Right lung (tissue), 5 donors: ENCODE results near the gene MTSS2. TPM values are rescaled to one million over a fixed set of nuclear protein-coding genes. Genes with fewer than 3 reads are reported as not detected.
"Not testable (repeated sequence)": the region's sequence is repeated elsewhere in the genome, so short reads cannot be mapped to it uniquely, and the experiment has no call there.

Experiments used
- DNase-seq, 2 donors: peaks; one replicate each; pipeline ENCODE4 v3.0.0-alpha.2; 2013
- polyA plus RNA-seq, 5 donors: library from polyadenylated mRNA; unstranded; fragments of 120-200 nt; gene quantifications; one replicate each; pipeline versions ENCODE4 v1.2.1 to v1.2.3, GENCODE V29; 2013; ENCODE audit warnings: inconsistent platforms in 1 of 5, low replicate concordance in 1 of 5; ENCODE audit not compliant: insufficient read length in 5 of 5, insufficient read depth in 1 of 5

The MTSS2 gene
- polyA plus RNA-seq, 5 donors = 65.1 to 126 (median 94.6) TPM

- DNase-seq = no peak
Observed at GRCh38 chr16:70675851-70676513, 9.9 kb downstream of the MTSS2 start.

GRCh38 chr16:70674221-70675014 is 11.4 kb downstream of the MTSS2 start:
- no peak for DNase-seq

GRCh38 chr16:70670938-70671337 is 14.9 kb downstream of the MTSS2 start:
- DNase-seq = not testable (repeated sequence)

GRCh38 chr16:70670175-70670574 is 15.7 kb downstream of the MTSS2 start:
- DNase-seq = no peak

GRCh38 chr16:70665806-70666735 is 19.8 kb downstream of the MTSS2 start:
- no peak for DNase-seq

- no peak for DNase-seq
Observed at GRCh38 chr16:70665113-70665694, 20.6 kb downstream of the MTSS2 start.

GRCh38 chr16:70664325-70665112 is 21.3 kb downstream of the MTSS2 start:
- no peak for DNase-seq

- DNase-seq = no peak
Observed at GRCh38 chr16:70663524-70664324, 22.1 kb downstream of the MTSS2 start.

GRCh38 chr16:70662991-70663523 is 22.8 kb downstream of the MTSS2 start:
- no peak for DNase-seq

- DNase-seq = no peak
Observed at GRCh38 chr16:70661918-70662641, 23.8 kb downstream of the MTSS2 start.

- no peak for DNase-seq
Observed at GRCh38 chr16:70661534-70661917, 24.3 kb downstream of the MTSS2 start.

GRCh38 chr16:70660672-70661350 is 25.0 kb downstream of the MTSS2 start:
- no peak for DNase-seq

- no peak for DNase-seq
Observed at GRCh38 chr16:70659953-70660671, 25.7 kb downstream of the MTSS2 start.

GRCh38 chr16:70659546-70659945 is 26.3 kb downstream of the MTSS2 start:
- DNase-seq = no peak

- DNase-seq = no peak
Observed at GRCh38 chr16:70658921-70659320, 26.9 kb downstream of the MTSS2 start.

GRCh38 chr16:70657956-70658355 is 27.9 kb downstream of the MTSS2 start:
- DNase-seq = no peak

- no peak for DNase-seq
Observed at GRCh38 chr16:70656712-70657263, 29.1 kb downstream of the MTSS2 start.
